Tibial nerve (tissue), 4 donors: Measurements from ENCODE around the gene SMYD3. TPM values are rescaled to one million over a fixed set of nuclear protein-coding genes. Genes with fewer than 3 reads are reported as not detected.

ENCODE experiments used
- DNase-seq, 2 donors: peaks; one replicate each; pipeline ENCODE4 v3.0.0-alpha.2; 2019; ENCODE audit warnings: low spot score in 2 of 2
- H3K27ac ChIP-seq, 4 donors: fragments of 200-600 bp; sonication (generic) in 3 of 4; one replicate each; pipeline ENCODE4 v1.5.1; 2017 to 2019; ENCODE audit warnings: mild to moderate bottlenecking in 1 of 4
- H3K27me3 ChIP-seq, 2 donors: fragments of 200-600 bp; sonication (generic) in 1 of 2; one replicate each; pipeline versions ENCODE4 v1.5.1 to v1.6.0; 2017 to 2019
- H3K36me3 ChIP-seq, 3 donors: fragments of 200-600 bp; sonication (generic); one replicate each; pipeline ENCODE4 v1.5.1; 2018 to 2019
- H3K4me1 ChIP-seq, 4 donors: fragments of 200-600 bp; sonication (generic) in 3 of 4; one replicate each; pipeline ENCODE4 v1.5.1; 2017 to 2019
- H3K4me3 ChIP-seq, 4 donors: fragments of 200-600 bp; sonication (generic) in 3 of 4; one replicate each; pipeline ENCODE4 v1.5.1; 2017 to 2019; ENCODE audit warnings: mild to moderate bottlenecking in 1 of 4, moderate library complexity in 1 of 4
- H3K9me3 ChIP-seq, 4 donors: fragments of 200-600 bp; sonication (generic) in 3 of 4; one replicate each; pipeline ENCODE4 v1.5.1; 2017 to 2019
- CTCF ChIP-seq, 5 experiments: fragments of 200-600 bp in 3 of 5; fragments of 450-650 bp in 2 of 5; sonication (generic) in 3 of 5; IDR thresholded peaks; one replicate each; pipeline ENCODE4 v1.5.1; 2016 to 2019; ENCODE audit warnings: antibody characterized with exemption in 5 of 5, mild to moderate bottlenecking in 3 of 5, moderate library complexity in 2 of 5
- EP300 ChIP-seq, 2 donors: sonication (generic); formaldehyde crosslinking; IDR thresholded peaks; one replicate each; pipeline ENCODE4 v1.6.1; 2017; ENCODE audit warnings: antibody characterized with exemption in 2 of 2, mild to moderate bottlenecking in 1 of 2
- POLR2A ChIP-seq, 2 donors: fragments of 450-650 bp; IDR thresholded peaks; one replicate each; pipeline ENCODE4 v1.6.1; 2017; ENCODE audit warnings: antibody characterized with exemption in 2 of 2, mild to moderate bottlenecking in 2 of 2, moderate library complexity in 2 of 2
- WGBS, 2 donors: methylation state at CpG; one replicate each; pipeline ENCODE4 v1.1.5; 2018; 5-methylcytosine and 5-hydroxymethylcytosine counted together
- total RNA-seq, 4 donors: library from RNA; depleted of rRNA; stranded (reverse); fragments of >200 nt; gene quantifications; one replicate each; pipeline ENCODE4 v1.1.0, GENCODE V29; 2016

The SMYD3 gene
- total RNA-seq, 4 donors from 2014 or later, result 22.2 to 30.3 (median 27.0) TPM

- H3K4me3 ChIP-seq, result no peak overlapping the region
- no peak for TF ChIP-seq CTCF (IDR thresholded peaks at IDR 0.05)
- TF ChIP-seq EP300 (IDR thresholded peaks at IDR 0.05), result no peak
- no peak for TF ChIP-seq POLR2A (IDR thresholded peaks at IDR 0.05)
- H3K27ac ChIP-seq, result no peak overlapping the region
- H3K4me1 ChIP-seq, result no peaks in the 10 kb centered on the region
- no peak for DNase-seq
- no peaks in the 10 kb centered on the region for H3K36me3 ChIP-seq
- WGBS, 2 donors, result 92 to 97% methylated on average over 2 to 7 of the region's 7 CpGs
- H3K9me3 ChIP-seq, result peaks cover 0 to 47% (median 7%) of the 10 kb centered on the region in 4 donors
- H3K27me3 ChIP-seq, result no peaks in the 10 kb centered on the region
Measured at GRCh38 chr1:246512230-246512629, 5.2 kb upstream of the SMYD3 start.

GRCh38 chr1:246511203-246511602, 4.1 kb upstream of the SMYD3 start:
- peaks cover 0 to 4% (median 3%) of the 10 kb centered on the region in 4 donors for H3K4me1 ChIP-seq
- H3K27ac ChIP-seq, result no peak overlapping the region
- no peaks in the 10 kb centered on the region for H3K27me3 ChIP-seq
- no peak for DNase-seq
- H3K36me3 ChIP-seq, result no peaks in the 10 kb centered on the region
- no peak overlapping the region for H3K4me3 ChIP-seq
- H3K9me3 ChIP-seq, result peaks cover 0 to 37% (median 5%) of the 10 kb centered on the region in 4 donors
- WGBS, 2 donors, result 93 to 99% methylated on average over 7 of the region's 7 CpGs
- TF ChIP-seq EP300 (IDR thresholded peaks at IDR 0.05) (no peak), CTCF (IDR thresholded peaks at IDR 0.05) (no peak), POLR2A (IDR thresholded peaks at IDR 0.05) (no peak)

- WGBS, 2 donors, result 85 to 96% methylated on average over 5 to 6 of the region's 13 CpGs
- no peak for TF ChIP-seq POLR2A (IDR thresholded peaks at IDR 0.05)
- no peak for TF ChIP-seq CTCF (IDR thresholded peaks at IDR 0.05)
- TF ChIP-seq EP300 (IDR thresholded peaks at IDR 0.05), result no peak
- Histone ChIP-seq H3K4me1 (peaks cover 0 to 13% (median 8%) of the 10 kb centered on the region in 4 donors), H3K9me3 (peaks cover 0 to 29% (median 2%) of the 10 kb centered on the region in 4 donors), H3K27ac (no peak overlapping the region), H3K36me3 (no peaks in the 10 kb centered on the region), H3K4me3 (no peak overlapping the region), H3K27me3 (no peaks in the 10 kb centered on the region)
- no peak for DNase-seq
Measured at GRCh38 chr1:246510147-246511030, 3.3 kb upstream of the SMYD3 start.

- Histone ChIP-seq H3K27ac (no peak overlapping the region), H3K36me3 (no peaks in the 10 kb centered on the region), H3K4me1 (peaks cover 0 to 17% (median 8%) of the 10 kb centered on the region in 4 donors), H3K9me3 (peaks cover 0 to 16% (median 0%) of the 10 kb centered on the region in 4 donors), H3K27me3 (no peaks in the 10 kb centered on the region), H3K4me3 (no peak overlapping the region)
- TF ChIP-seq CTCF (IDR thresholded peaks at IDR 0.05) (no peak), EP300 (IDR thresholded peaks at IDR 0.05) (no peak), POLR2A (IDR thresholded peaks at IDR 0.05) (no peak)
- 84 to 93% methylated on average over 15 to 18 of the region's 26 CpGs for WGBS, 2 donors
- no peak for DNase-seq
Measured at GRCh38 chr1:246508897-246509688, 2.0 kb upstream of the SMYD3 start.

- Histone ChIP-seq H3K36me3 (no peaks in the 10 kb centered on the region), H3K27me3 (no peaks in the 10 kb centered on the region), H3K4me1 (peaks cover 0 to 17% (median 8%) of the 10 kb centered on the region in 4 donors), H3K9me3 (no peaks in the 10 kb centered on the region), H3K27ac (peak overlapping the region in 2 of 4 donors; percentile 76 to 82), H3K4me3 (peak overlapping the region; percentile 61 to 91 (median 74))
- WGBS, 2 donors, result 4 to 7% methylated on average over 9 of the region's 9 CpGs
- no peak for DNase-seq
- TF ChIP-seq CTCF (IDR thresholded peaks at IDR 0.05) (no peak), POLR2A (IDR thresholded peaks at IDR 0.05) (no peak)
Measured at GRCh38 chr1:246506367-246506673, 759 bp downstream of the SMYD3 start.
